K562 (cell line): ENCODE data around the gene LAMB3. TPM values are rescaled to one million over a fixed set of nuclear protein-coding genes. Genes with fewer than 3 reads are reported as not detected.
A peak's percentile ranks its signal among the peaks of the same experiment; 100 is the strongest.

Experiments used
- ATAC-seq: fragments of 200-7000 bp; cut with Tn5 transposase; 3 replicates; pipeline ENCODE4 v1.9.1; 2020; ENCODE audit warnings: moderate library complexity
- BruUV-seq: library from RNA; stranded (reverse); fragments of 400-500 nt; replicated peaks from 2 replicates; lab custom pipeline; 2021; lab: Mats Ljungman, UMichigan
- CTCF ChIA-PET: fragments of 300-600 bp; formaldehyde crosslinking; extraction: SDS; loops from one replicate; lab custom pipeline; 2021; ENCODE audit warnings: low intra/inter-chr PET ratio; lab: Yijun Ruan, JAX
- POLR2A ChIA-PET: fragments of 300-600, 350-650 bp; sonication (Branson Sonifier 250); formaldehyde crosslinking; extraction: SDS; loops from one replicate; lab custom pipeline; 2021; ENCODE audit warnings: antibody characterized with exemption, inconsistent platforms; lab: Yijun Ruan, JAX
- DNase-seq, 4 experiments: peaks; one replicate each; pipeline versions ENCODE4 v3.0.0 to v3.0.0-alpha.2; 2011 to 2018; ENCODE audit warnings: low spot score in 3 of 4, mixed read lengths in 3 of 4; ENCODE audit errors: extremely low read depth in 1 of 4
- FAIRE-seq: peaks from 2 replicates; lab custom pipeline; 2011; peaks lifted over from hg19 to GRCh38; lab: Jason Lieb, UNC
- H2AFZ ChIP-seq: 2 replicates; pipeline ENCODE4 v1.6.0; 2011; ENCODE audit warnings: low read depth, low read length, control low read depth, inconsistent platforms
- H3K27ac ChIP-seq: fragments of 200-600 bp; 3 replicates; pipeline ENCODE4 v1.8.0; 2011; ENCODE audit warnings: low read depth, mild to moderate bottlenecking, control low read depth, inconsistent platforms, low read length, moderate library complexity, mixed read lengths; ENCODE audit errors: extremely low read depth
- H3K27me3 ChIP-seq, 2 experiments: fragments of 300-600 bp in 1 of 2; 2 replicates in 1 of 2; 3 replicates in 1 of 2; pipeline versions ENCODE4 v1.6.0 to v1.8.0; 2011; ENCODE audit warnings: inconsistent platforms in 2 of 2, low read length in 2 of 2, mild to moderate bottlenecking in 1 of 2, mixed read lengths in 1 of 2, moderate library complexity in 1 of 2; ENCODE audit not compliant: control insufficient read depth in 2 of 2, insufficient read depth in 2 of 2
- H3K36me3 ChIP-seq: fragments of 300-600 bp; 3 replicates; pipeline ENCODE4 v1.8.0; 2011; ENCODE audit warnings: mild to moderate bottlenecking, low read length, inconsistent platforms; ENCODE audit not compliant: control insufficient read depth, insufficient read depth
- H3K4me1 ChIP-seq, 2 experiments: fragments of 200-600 bp in 1 of 2; replicated peaks in 1 of 2; 2 replicates in 1 of 2; 3 replicates in 1 of 2; pipeline versions ENCODE4 v1.5.1 to v1.8.0; 2011; ENCODE audit warnings: inconsistent platforms in 2 of 2, low read length in 2 of 2, mild to moderate bottlenecking in 1 of 2, mixed read lengths in 1 of 2, moderate library complexity in 1 of 2; ENCODE audit not compliant: control insufficient read depth in 2 of 2, insufficient read depth in 2 of 2
- H3K4me2 ChIP-seq: 2 replicates; pipeline ENCODE4 v1.6.1; 2011; ENCODE audit warnings: low read length, control low read depth, inconsistent platforms, mixed read lengths; ENCODE audit not compliant: insufficient read depth
- H3K4me3 ChIP-seq: fragments of 200-600 bp; sonication (generic), shearing (Covaris generic); 2 replicates; pipeline ENCODE4 v1.5.1; 2016; ENCODE audit warnings: control low read depth, inconsistent platforms
- H3K79me2 ChIP-seq: fragments of 200-600 bp; 3 replicates; pipeline ENCODE4 v1.8.0; 2011; ENCODE audit warnings: low read length, inconsistent platforms; ENCODE audit not compliant: control insufficient read depth, insufficient read depth
- H3K9ac ChIP-seq, 2 experiments: 2 replicates each; pipeline versions ENCODE4 v1.6.0 to v1.6.1; 2011; ENCODE audit warnings: low read depth in 2 of 2, low read length in 2 of 2, control low read depth in 1 of 2, inconsistent platforms in 1 of 2, mild to moderate bottlenecking in 1 of 2, mixed read lengths in 1 of 2; ENCODE audit not compliant: insufficient read depth in 1 of 2
- H3K9me1 ChIP-seq: one replicate; pipeline ENCODE4 v1.6.0; 2011; ENCODE audit warnings: inconsistent platforms, mild to moderate bottlenecking, low read length, moderate library complexity; ENCODE audit not compliant: control insufficient read depth, insufficient read depth
- H3K9me3 ChIP-seq: replicated peaks from 2 replicates; pipeline ENCODE4 v1.5.1; 2011; ENCODE audit warnings: low read depth, low read length, inconsistent platforms; ENCODE audit not compliant: control insufficient read depth, insufficient read depth
- H4K20me1 ChIP-seq: replicated peaks from 2 replicates; pipeline ENCODE4 v1.6.1; 2011; ENCODE audit warnings: low read length, inconsistent platforms, mixed read lengths; ENCODE audit not compliant: control insufficient read depth, insufficient read depth
- GTF3C2 ChIP-seq: IDR thresholded peaks from 3 replicates; pipeline ENCODE4 v1.6.1; 2011; ENCODE audit warnings: borderline replicate concordance, mild to moderate bottlenecking, moderate library complexity; ENCODE audit not compliant: insufficient read length; ENCODE audit errors: extremely low read depth
- WGBS: fragments of 100-300 bp; shearing (Covaris generic); methylation state at CpG from one replicate; pipeline ENCODE4 v1.1.6; 2016; ENCODE audit warnings: low coverage, mixed read lengths; ENCODE audit not compliant: insufficient coverage; ENCODE audit errors: missing lambda C conversion rate; 5-methylcytosine and 5-hydroxymethylcytosine counted together
- in situ Hi-C: fragments of 300-500 bp; cut with MboI; formaldehyde crosslinking; loops from 4 replicates; pipeline ENCODE4 v1.15.0; 2018; ENCODE audit warnings: inconsistent platforms, mixed read lengths
- intact Hi-C: fragments of 100-400 bp; cut with micrococcal nuclease; formaldehyde crosslinking; loops from 2 replicates; pipeline ENCODE4 v1.14.2; 2022
- polyA plus RNA-seq, 8 experiments: library from polyadenylated mRNA; depleted of rRNA in 4 of 8; stranded (reverse) in 5 of 8; unstranded in 3 of 8; fragments of >200 nt; fragmentation: Nextera tagmentation in 2 of 8; fragmentation: Illumina TruSeq in 1 of 8; extraction: Ambion mirVana in 2 of 8; extraction: Trizol in 1 of 8; gene quantifications; 2 replicates each; pipeline versions ENCODE4 v1.2.1 to v1.2.3, GENCODE V29; 2011 to 2014; ENCODE audit warnings: inconsistent platforms in 1 of 8, missing spikeins in 1 of 8
- total RNA-seq, 7 experiments: library from RNA; depleted of rRNA in 6 of 7; stranded (reverse); fragments of >200 nt in 6 of 7; fragmentation: Illumina TruSeq in 2 of 7; extraction: Trizol in 2 of 7; gene quantifications; 2 replicates each; pipeline versions ENCODE4 v1.2.1 to v1.2.3, GENCODE V29; 2011 to 2021; ENCODE audit warnings: low replicate concordance in 1 of 7

The LAMB3 gene
- total and polyA plus RNA-seq, 9 of the 15 experiments (the other 6 are each of a cell fraction or from before 2014, with no cell fraction given), result 0.08 to 1.3 (median 0.91) TPM

- peak; percentile 19; the same call in 1 of the 3 replicates for ATAC-seq
- Histone ChIP-seq H3K79me2 (no peaks in the 10 kb centered on the region), H3K4me2 (no peak overlapping the region), H3K4me1 (no peaks in the 10 kb centered on the region), H2AFZ (no peak overlapping the region), H3K27ac (no peak overlapping the region), H3K9me3 (no peaks in the 10 kb centered on the region), H3K9me1 (no peaks in the 10 kb centered on the region), H3K36me3 (no peaks in the 10 kb centered on the region), H3K4me3 (no peak overlapping the region), H3K9ac (0 out of 4 replicates have a peak overlapping the region, but pooled peaks of 1 of the 2 experiments have one; percentile 17), H3K27me3 (peaks cover 31 to 85% of the 10 kb centered on the region in 2 experiments; a peak in 4 of 5 replicates), H4K20me1 (peaks cover 2% of the 10 kb centered on the region; the same call in 1 of the 2 replicates)
- in situ Hi-C loops, result no loop called here
- TF ChIP-seq GTF3C2, result no peak
- 3% methylated on average over 12 of the region's 12 CpGs for WGBS
- intact Hi-C loops, result no loop called here
- DNase-seq, result no peak
- CTCF ChIA-PET, result no interaction called here
- no TSS peak for BruUV-seq
- POLR2A ChIA-PET, result no interaction called here
- FAIRE-seq, result no peak
These were observed 39.4 kb downstream of the LAMB3 start for GRCh38 chr1:209612646-209613399.
